Osteoblast (primary cell): ENCODE measurements around the gene ADGRG6. TPM values are rescaled to one million over a fixed set of nuclear protein-coding genes. Genes with fewer than 3 reads are reported as not detected.

Source experiments
- DNase-seq: peaks from one replicate; pipeline ENCODE4 v3.0.0; 2011; ENCODE audit warnings: low spot score, mixed read lengths; ENCODE audit not compliant: insufficient read length; ENCODE audit errors: missing footprints
- H2AFZ ChIP-seq: 2 replicates; pipeline ENCODE4 v1.6.0; 2011; ENCODE audit warnings: mild to moderate bottlenecking, low read length
- H3K27ac ChIP-seq: 2 replicates; pipeline ENCODE4 v1.5.1; 2011; ENCODE audit warnings: mild to moderate bottlenecking, low read depth, low read length, moderate library complexity
- H3K27me3 ChIP-seq: 2 replicates; pipeline ENCODE4 v1.6.0; 2012; ENCODE audit warnings: mild to moderate bottlenecking, control low read depth, inconsistent platforms, low read length, moderate library complexity; ENCODE audit not compliant: insufficient read depth
- H3K36me3 ChIP-seq: 2 replicates; pipeline ENCODE4 v1.5.1; 2011; ENCODE audit warnings: mild to moderate bottlenecking, low read length, control low read depth, moderate library complexity; ENCODE audit not compliant: insufficient read depth
- H3K4me1 ChIP-seq: 2 replicates; pipeline ENCODE4 v1.5.1; 2011; ENCODE audit warnings: mild to moderate bottlenecking, low read length, control low read depth, moderate library complexity; ENCODE audit not compliant: insufficient read depth
- H3K4me2 ChIP-seq: 2 replicates; pipeline ENCODE4 v1.6.0; 2011; ENCODE audit warnings: mild to moderate bottlenecking, low read length; ENCODE audit not compliant: insufficient read depth
- H3K4me3 ChIP-seq: fragments of 200-600 bp; sonication (generic); 3 replicates; pipeline ENCODE4 v1.5.1; 2012; ENCODE audit warnings: mild to moderate bottlenecking, low read length, inconsistent platforms; ENCODE audit not compliant: insufficient read depth
- H3K79me2 ChIP-seq: 2 replicates; pipeline ENCODE4 v1.6.0; 2012; ENCODE audit warnings: mild to moderate bottlenecking, low read length, control low read depth, inconsistent platforms; ENCODE audit not compliant: insufficient read depth
- H3K9me3 ChIP-seq: 2 replicates; pipeline ENCODE4 v1.5.1; 2011; ENCODE audit warnings: low read depth, low read length, control low read depth
- H4K20me1 ChIP-seq: 2 replicates; pipeline ENCODE4 v1.6.0; 2012; ENCODE audit warnings: mild to moderate bottlenecking, low read length, control low read depth; ENCODE audit not compliant: insufficient read depth
- total RNA-seq: library from RNA; depleted of rRNA; stranded (reverse); fragments of >200 nt; gene quantifications from 2 replicates; pipeline ENCODE4 v1.2.3, GENCODE V29; 2012
- TF ChIP-seq, protein P1 (sequence below): IDR thresholded peaks from 2 replicates; pipeline ENCODE4 v1.5.1; 2011; ENCODE audit warnings: mild to moderate bottlenecking, low read depth, low read length, moderate library complexity; ENCODE audit errors: extremely low read depth

ADGRG6 gene
- total RNA-seq, 1 donor: 0.36 TPM

DNA sequence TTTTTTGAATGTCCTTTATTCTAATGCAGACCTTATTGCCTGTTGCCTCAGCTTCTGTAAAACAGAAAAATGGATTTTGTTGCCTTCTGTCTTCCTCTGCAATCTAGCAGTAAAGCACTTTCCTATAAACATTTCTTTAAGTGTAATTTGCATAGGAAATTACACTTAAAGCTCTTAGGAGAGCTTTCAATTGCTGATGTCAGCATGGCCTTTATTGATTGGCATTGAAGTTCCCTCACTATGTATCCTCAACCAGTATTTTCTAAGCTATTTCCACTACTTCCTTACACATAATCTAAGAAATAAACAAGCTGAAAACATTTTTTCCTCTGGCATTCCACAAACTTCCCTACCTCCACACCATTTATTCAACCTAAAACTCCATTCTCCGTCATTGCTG lies 22.3 kb downstream of the ADGRG6 start:
- no peak for DNase-seq
- Histone ChIP-seq H3K27me3 (peaks cover 2% of the 10 kb centered on the region), H4K20me1 (no peaks in the 10 kb centered on the region), H3K9me3 (no peaks in the 10 kb centered on the region), H3K4me2 (no peak overlapping the region), H2AFZ (no peak overlapping the region), H3K4me3 (no peak overlapping the region), H3K4me1 (no peaks in the 10 kb centered on the region), H3K27ac (no peak overlapping the region), H3K79me2 (no peaks in the 10 kb centered on the region), H3K36me3 (no peaks in the 10 kb centered on the region)
- TF ChIP-seq, protein P1, sequence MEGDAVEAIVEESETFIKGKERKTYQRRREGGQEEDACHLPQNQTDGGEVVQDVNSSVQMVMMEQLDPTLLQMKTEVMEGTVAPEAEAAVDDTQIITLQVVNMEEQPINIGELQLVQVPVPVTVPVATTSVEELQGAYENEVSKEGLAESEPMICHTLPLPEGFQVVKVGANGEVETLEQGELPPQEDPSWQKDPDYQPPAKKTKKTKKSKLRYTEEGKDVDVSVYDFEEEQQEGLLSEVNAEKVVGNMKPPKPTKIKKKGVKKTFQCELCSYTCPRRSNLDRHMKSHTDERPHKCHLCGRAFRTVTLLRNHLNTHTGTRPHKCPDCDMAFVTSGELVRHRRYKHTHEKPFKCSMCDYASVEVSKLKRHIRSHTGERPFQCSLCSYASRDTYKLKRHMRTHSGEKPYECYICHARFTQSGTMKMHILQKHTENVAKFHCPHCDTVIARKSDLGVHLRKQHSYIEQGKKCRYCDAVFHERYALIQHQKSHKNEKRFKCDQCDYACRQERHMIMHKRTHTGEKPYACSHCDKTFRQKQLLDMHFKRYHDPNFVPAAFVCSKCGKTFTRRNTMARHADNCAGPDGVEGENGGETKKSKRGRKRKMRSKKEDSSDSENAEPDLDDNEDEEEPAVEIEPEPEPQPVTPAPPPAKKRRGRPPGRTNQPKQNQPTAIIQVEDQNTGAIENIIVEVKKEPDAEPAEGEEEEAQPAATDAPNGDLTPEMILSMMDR: no peak

- no peak for DNase-seq
- no peaks in the 10 kb centered on the region for H3K36me3 ChIP-seq
- H3K4me1 ChIP-seq: no peaks in the 10 kb centered on the region
- H2AFZ ChIP-seq: no peak overlapping the region
- H3K27ac ChIP-seq: no peak overlapping the region
- H3K4me3 ChIP-seq: no peak overlapping the region
- no peak overlapping the region for H3K4me2 ChIP-seq
- peaks cover 2% of the 10 kb centered on the region for H3K27me3 ChIP-seq
- no peaks in the 10 kb centered on the region for H3K79me2 ChIP-seq
- no peaks in the 10 kb centered on the region for H3K9me3 ChIP-seq
- no peaks in the 10 kb centered on the region for H4K20me1 ChIP-seq
- TF ChIP-seq, protein P1: no peak
Observed at GRCh38 chr6:142325111-142325510, 23.3 kb downstream of the ADGRG6 start.

GRCh38 chr6:142326540-142326939 lies 24.7 kb downstream of the ADGRG6 start:
- TF ChIP-seq, protein P1: no peak
- Histone ChIP-seq H4K20me1 (no peaks in the 10 kb centered on the region), H3K4me2 (no peak overlapping the region), H2AFZ (no peak overlapping the region), H3K4me1 (no peaks in the 10 kb centered on the region), H3K27ac (no peak overlapping the region), H3K27me3 (peaks cover 2% of the 10 kb centered on the region), H3K36me3 (no peaks in the 10 kb centered on the region), H3K9me3 (no peaks in the 10 kb centered on the region), H3K79me2 (no peaks in the 10 kb centered on the region), H3K4me3 (no peak overlapping the region)
- DNase-seq: no peak

DNA sequence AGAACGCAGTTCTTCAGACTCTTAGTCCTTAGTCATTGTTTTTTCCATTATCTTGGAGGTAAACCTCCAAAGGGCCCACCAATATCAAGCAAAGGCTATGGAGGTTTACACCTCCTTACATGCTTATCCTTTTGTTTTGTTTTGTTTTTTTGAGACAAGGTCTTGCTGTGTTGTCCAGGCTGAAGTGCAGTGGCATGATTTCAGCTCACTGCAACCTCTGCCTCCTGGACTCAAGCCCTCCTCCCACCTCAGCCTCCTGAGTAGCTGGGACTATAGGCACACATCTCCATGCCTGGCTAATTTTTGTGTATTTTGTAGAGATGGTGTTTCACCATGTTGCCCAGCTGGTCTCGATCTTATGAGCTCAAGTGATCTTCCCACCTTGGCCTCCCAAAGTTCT lies 26.3 kb downstream of the ADGRG6 start:
- Histone ChIP-seq H3K27me3 (peaks cover 2% of the 10 kb centered on the region), H3K4me1 (no peaks in the 10 kb centered on the region), H2AFZ (no peak overlapping the region), H3K79me2 (no peaks in the 10 kb centered on the region), H3K27ac (no peak overlapping the region), H4K20me1 (no peaks in the 10 kb centered on the region), H3K36me3 (no peaks in the 10 kb centered on the region), H3K9me3 (no peaks in the 10 kb centered on the region), H3K4me2 (no peak overlapping the region), H3K4me3 (no peak overlapping the region)
- TF ChIP-seq, protein P1: no peak
- no peak for DNase-seq
